ENCODE data around the gene ACOXL. TPM values are rescaled to one million over a fixed set of nuclear protein-coding genes. Genes with fewer than 3 reads are reported as not detected.

Gene ACOXL
- total and polyA plus RNA-seq, 10 of the 15 experiments (the other 5 are each of a cell fraction or from before 2014, with no cell fraction given), result 0.05 to 1.3 (median 0.71) TPM

DNA sequence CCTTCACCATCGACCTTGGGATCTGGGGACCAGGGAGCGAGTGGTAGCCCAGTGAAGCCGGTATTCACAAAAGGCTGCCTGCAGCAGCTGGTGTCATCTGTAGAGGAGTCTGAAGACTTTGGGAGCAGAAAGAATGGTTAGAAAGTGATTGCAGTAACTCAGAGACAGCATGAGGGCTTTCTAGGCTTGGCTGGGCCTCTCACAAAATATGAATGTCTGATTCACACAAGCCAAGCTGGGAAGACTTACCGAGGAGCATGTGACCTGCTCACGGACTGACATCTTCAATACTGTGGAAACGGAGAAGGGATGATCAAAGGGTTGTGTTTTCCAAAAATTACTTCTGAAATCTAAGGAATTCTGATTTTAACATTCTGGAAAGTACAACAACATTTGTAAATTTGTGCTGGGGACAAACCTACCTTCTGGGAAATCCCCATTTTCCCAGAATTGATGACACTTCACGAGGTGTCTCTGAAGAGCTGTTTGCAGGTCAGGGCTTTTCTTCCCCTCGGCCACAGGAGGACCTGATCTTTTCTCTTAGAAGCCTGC, 111.7 kb downstream of the ACOXL start:
- H3K36me3 ChIP-seq (ENCODE audit: control insufficient read depth in 2 of 2, insufficient read depth in 2 of 2, low read length in 1 of 2), result no peaks in the 10 kb centered on the region
- no peaks in the 10 kb centered on the region for H3K79me2 ChIP-seq (ENCODE audit: control insufficient read depth, insufficient read depth, low read length)
- peak overlapping the region; percentile 17; the same call in 1 of the 2 replicates for H3K4me2 ChIP-seq (ENCODE audit: control insufficient read depth, insufficient read depth)
- intact Hi-C loops (cut with micrococcal nuclease; ENCODE audit: unreplicated experiment) (no loop called here), in situ Hi-C loops (cut with MboI) (no loop called here)
- no peak for DNase-seq (ENCODE audit: low read depth, low spot score)
- ChIA-PET CTCF (interaction anchor here (5.7 kb wide), 1 partner anchor 32 kb away, joined by 32 read pairs; no protein-coding TSS in a partner anchor), RAD21 (ENCODE audit: unreplicated experiment) (no interaction called here), POLR2A (no interaction called here), SMC1A (ENCODE audit: uncharacterized antibody, unreplicated experiment) (no interaction called here)
- H3K27ac ChIP-seq (ENCODE audit: control insufficient read depth, insufficient read depth), result no peak overlapping the region
- WGBS (ENCODE audit: insufficient coverage, insufficient replicate concordance, low lambda C conversion rate, missing lambda C conversion rate), result 40% methylated on average over 8 of the region's 8 CpGs
- ATAC-seq, result no peak
- H3K4me3 ChIP-seq, result no peak overlapping the region
- no TSS peak for BruUV-seq (replicated peaks)
- peaks cover 17% of the 10 kb centered on the region for H3K4me1 ChIP-seq (ENCODE audit: control insufficient read depth, insufficient read depth, low read length)
- H2AFZ ChIP-seq (ENCODE audit: control insufficient read depth, low read depth, low read length), result no peak overlapping the region
- H4K20me1 ChIP-seq (ENCODE audit: control insufficient read depth, insufficient read depth), result no peaks in the 10 kb centered on the region; the same call in 1 of the 2 replicates
- no peak for FAIRE-seq
- H3K9me3 ChIP-seq (replicated peaks; ENCODE audit: control insufficient read depth, insufficient read depth, low read length), result no peaks in the 10 kb centered on the region
- no peak overlapping the region for H3K9ac ChIP-seq (ENCODE audit: control insufficient read depth, insufficient read depth, low read length)
- H3K27me3 ChIP-seq (replicated peaks in 1 of 2; ENCODE audit: control insufficient read depth in 2 of 2, insufficient read depth in 2 of 2, low read length in 1 of 2), result no peaks in the 10 kb centered on the region; a peak in 1 of 4 replicates
- TF ChIP-seq MTA2 (IDR thresholded peaks at IDR 0.05; ENCODE audit: low read depth) (no peak), CHD1 (IDR thresholded peaks at IDR 0.05; ENCODE audit: low read depth, low read length) (no peak), ZNF622 (IDR thresholded peaks at IDR 0.05) (no peak), TCF7 (IDR thresholded peaks at IDR 0.05; ENCODE audit: borderline replicate concordance) (no peak), FOXK2 (IDR thresholded peaks at IDR 0.05) (no peak), ATF7 (IDR thresholded peaks at IDR 0.05; ENCODE audit: low read depth) (no peak), POLR2A (IDR thresholded peaks at IDR 0.05; ENCODE audit: low read depth, low read length) (no peak), RELB (IDR thresholded peaks at IDR 0.05; ENCODE audit: low read depth) (no peak), PAX8 (IDR thresholded peaks at IDR 0.05) (no peak), NR2C1 (IDR thresholded peaks at IDR 0.05) (no peak), ZNF274 (IDR thresholded peaks at IDR 0.05; ENCODE audit: insufficient read depth, insufficient read length) (no peak), CBX5 (IDR thresholded peaks at IDR 0.05; ENCODE audit: low read depth) (no peak), EED (IDR thresholded peaks at IDR 0.05; ENCODE audit: low read depth) (no peak), ZBTB11 (CRISPR knock-in tag; IDR thresholded peaks at IDR 0.05) (no peak)
- TF ChIP-seq, protein P1, sequence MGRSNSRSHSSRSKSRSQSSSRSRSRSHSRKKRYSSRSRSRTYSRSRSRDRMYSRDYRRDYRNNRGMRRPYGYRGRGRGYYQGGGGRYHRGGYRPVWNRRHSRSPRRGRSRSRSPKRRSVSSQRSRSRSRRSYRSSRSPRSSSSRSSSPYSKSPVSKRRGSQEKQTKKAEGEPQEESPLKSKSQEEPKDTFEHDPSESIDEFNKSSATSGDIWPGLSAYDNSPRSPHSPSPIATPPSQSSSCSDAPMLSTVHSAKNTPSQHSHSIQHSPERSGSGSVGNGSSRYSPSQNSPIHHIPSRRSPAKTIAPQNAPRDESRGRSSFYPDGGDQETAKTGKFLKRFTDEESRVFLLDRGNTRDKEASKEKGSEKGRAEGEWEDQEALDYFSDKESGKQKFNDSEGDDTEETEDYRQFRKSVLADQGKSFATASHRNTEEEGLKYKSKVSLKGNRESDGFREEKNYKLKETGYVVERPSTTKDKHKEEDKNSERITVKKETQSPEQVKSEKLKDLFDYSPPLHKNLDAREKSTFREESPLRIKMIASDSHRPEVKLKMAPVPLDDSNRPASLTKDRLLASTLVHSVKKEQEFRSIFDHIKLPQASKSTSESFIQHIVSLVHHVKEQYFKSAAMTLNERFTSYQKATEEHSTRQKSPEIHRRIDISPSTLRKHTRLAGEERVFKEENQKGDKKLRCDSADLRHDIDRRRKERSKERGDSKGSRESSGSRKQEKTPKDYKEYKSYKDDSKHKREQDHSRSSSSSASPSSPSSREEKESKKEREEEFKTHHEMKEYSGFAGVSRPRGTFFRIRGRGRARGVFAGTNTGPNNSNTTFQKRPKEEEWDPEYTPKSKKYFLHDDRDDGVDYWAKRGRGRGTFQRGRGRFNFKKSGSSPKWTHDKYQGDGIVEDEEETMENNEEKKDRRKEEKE (IDR thresholded peaks at IDR 0.05), result no peak
- TF ChIP-seq, protein P2, sequence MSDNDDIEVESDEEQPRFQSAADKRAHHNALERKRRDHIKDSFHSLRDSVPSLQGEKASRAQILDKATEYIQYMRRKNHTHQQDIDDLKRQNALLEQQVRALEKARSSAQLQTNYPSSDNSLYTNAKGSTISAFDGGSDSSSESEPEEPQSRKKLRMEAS (IDR thresholded peaks at IDR 0.05; ENCODE audit: low read depth, low read length), result no peak
- TF ChIP-seq, protein P3, sequence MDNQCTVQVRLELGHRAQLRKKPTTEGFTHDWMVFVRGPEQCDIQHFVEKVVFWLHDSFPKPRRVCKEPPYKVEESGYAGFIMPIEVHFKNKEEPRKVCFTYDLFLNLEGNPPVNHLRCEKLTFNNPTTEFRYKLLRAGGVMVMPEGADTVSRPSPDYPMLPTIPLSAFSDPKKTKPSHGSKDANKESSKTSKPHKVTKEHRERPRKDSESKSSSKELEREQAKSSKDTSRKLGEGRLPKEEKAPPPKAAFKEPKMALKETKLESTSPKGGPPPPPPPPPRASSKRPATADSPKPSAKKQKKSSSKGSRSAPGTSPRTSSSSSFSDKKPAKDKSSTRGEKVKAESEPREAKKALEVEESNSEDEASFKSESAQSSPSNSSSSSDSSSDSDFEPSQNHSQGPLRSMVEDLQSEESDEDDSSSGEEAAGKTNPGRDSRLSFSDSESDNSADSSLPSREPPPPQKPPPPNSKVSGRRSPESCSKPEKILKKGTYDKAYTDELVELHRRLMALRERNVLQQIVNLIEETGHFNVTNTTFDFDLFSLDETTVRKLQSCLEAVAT (IDR thresholded peaks at IDR 0.05), result no peak

Measured in GM12878 (cell line).